Osteoblast (primary cell): ENCODE results near the gene SLC5A5. TPM values are rescaled to one million over a fixed set of nuclear protein-coding genes. Genes with fewer than 3 reads are reported as not detected.
A peak's percentile ranks its signal among the peaks of the same experiment; 100 is the strongest.

Source experiments
- DNase-seq: peaks from one replicate; pipeline ENCODE4 v3.0.0; 2011; ENCODE audit warnings: low spot score, mixed read lengths; ENCODE audit not compliant: insufficient read length; ENCODE audit errors: missing footprints
- H2AFZ ChIP-seq: 2 replicates; pipeline ENCODE4 v1.6.0; 2011; ENCODE audit warnings: mild to moderate bottlenecking, low read length
- H3K27ac ChIP-seq: 2 replicates; pipeline ENCODE4 v1.5.1; 2011; ENCODE audit warnings: mild to moderate bottlenecking, low read depth, low read length, moderate library complexity
- H3K27me3 ChIP-seq: 2 replicates; pipeline ENCODE4 v1.6.0; 2012; ENCODE audit warnings: mild to moderate bottlenecking, control low read depth, inconsistent platforms, low read length, moderate library complexity; ENCODE audit not compliant: insufficient read depth
- H3K36me3 ChIP-seq: 2 replicates; pipeline ENCODE4 v1.5.1; 2011; ENCODE audit warnings: mild to moderate bottlenecking, low read length, control low read depth, moderate library complexity; ENCODE audit not compliant: insufficient read depth
- H3K4me1 ChIP-seq: 2 replicates; pipeline ENCODE4 v1.5.1; 2011; ENCODE audit warnings: mild to moderate bottlenecking, low read length, control low read depth, moderate library complexity; ENCODE audit not compliant: insufficient read depth
- H3K4me2 ChIP-seq: 2 replicates; pipeline ENCODE4 v1.6.0; 2011; ENCODE audit warnings: mild to moderate bottlenecking, low read length; ENCODE audit not compliant: insufficient read depth
- H3K4me3 ChIP-seq: fragments of 200-600 bp; sonication (generic); 3 replicates; pipeline ENCODE4 v1.5.1; 2012; ENCODE audit warnings: mild to moderate bottlenecking, low read length, inconsistent platforms; ENCODE audit not compliant: insufficient read depth
- H3K79me2 ChIP-seq: 2 replicates; pipeline ENCODE4 v1.6.0; 2012; ENCODE audit warnings: mild to moderate bottlenecking, low read length, control low read depth, inconsistent platforms; ENCODE audit not compliant: insufficient read depth
- H3K9me3 ChIP-seq: 2 replicates; pipeline ENCODE4 v1.5.1; 2011; ENCODE audit warnings: low read depth, low read length, control low read depth
- H4K20me1 ChIP-seq: 2 replicates; pipeline ENCODE4 v1.6.0; 2012; ENCODE audit warnings: mild to moderate bottlenecking, low read length, control low read depth; ENCODE audit not compliant: insufficient read depth
- CTCF ChIP-seq: IDR thresholded peaks from 2 replicates; pipeline ENCODE4 v1.5.1; 2011; ENCODE audit warnings: mild to moderate bottlenecking, low read depth, low read length, moderate library complexity; ENCODE audit errors: extremely low read depth
- total RNA-seq: library from RNA; depleted of rRNA; stranded (reverse); fragments of >200 nt; gene quantifications from 2 replicates; pipeline ENCODE4 v1.2.3, GENCODE V29; 2012

The SLC5A5 gene
- total RNA-seq, 1 donor, result under 0.01 TPM

GRCh38 chr19:17861542-17862402 is 10.0 kb upstream of the SLC5A5 start:
- H2AFZ ChIP-seq, result no peak overlapping the region
- peaks cover 16% of the 10 kb centered on the region for H3K4me1 ChIP-seq
- H3K27ac ChIP-seq, result peak overlapping the region; percentile 19
- TF ChIP-seq CTCF, result no peak
- peaks cover 36% of the 10 kb centered on the region for H3K36me3 ChIP-seq
- H3K79me2 ChIP-seq, result peaks cover 34% of the 10 kb centered on the region
- DNase-seq, result peak; percentile 52
- H3K4me3 ChIP-seq, result peak overlapping the region; percentile 100
- no peaks in the 10 kb centered on the region for H3K9me3 ChIP-seq
- no peaks in the 10 kb centered on the region for H3K27me3 ChIP-seq
- H4K20me1 ChIP-seq, result peaks cover 49% of the 10 kb centered on the region
- peak overlapping the region; percentile 87 for H3K4me2 ChIP-seq

GRCh38 chr19:17862711-17863519 is 8.8 kb upstream of the SLC5A5 start:
- H3K4me3 ChIP-seq, result no peak overlapping the region
- H3K27me3 ChIP-seq, result peaks cover 3% of the 10 kb centered on the region
- H3K4me2 ChIP-seq, result no peak overlapping the region
- no peaks in the 10 kb centered on the region for H3K9me3 ChIP-seq
- peaks cover 16% of the 10 kb centered on the region for H3K4me1 ChIP-seq
- no peak for TF ChIP-seq CTCF
- peaks cover 36% of the 10 kb centered on the region for H3K36me3 ChIP-seq
- H2AFZ ChIP-seq, result no peak overlapping the region
- peak; percentile 47 for DNase-seq
- peaks cover 49% of the 10 kb centered on the region for H4K20me1 ChIP-seq
- peaks cover 34% of the 10 kb centered on the region for H3K79me2 ChIP-seq
- H3K27ac ChIP-seq, result no peak overlapping the region

GRCh38 chr19:17863520-17864182 is 8.1 kb upstream of the SLC5A5 start:
- no peak for TF ChIP-seq CTCF
- peak; percentile 72 for DNase-seq
- H3K79me2 ChIP-seq, result peaks cover 34% of the 10 kb centered on the region
- peaks cover 49% of the 10 kb centered on the region for H4K20me1 ChIP-seq
- H2AFZ ChIP-seq, result no peak overlapping the region
- H3K36me3 ChIP-seq, result peaks cover 36% of the 10 kb centered on the region
- no peak overlapping the region for H3K4me3 ChIP-seq
- no peak overlapping the region for H3K4me2 ChIP-seq
- H3K9me3 ChIP-seq, result no peaks in the 10 kb centered on the region
- H3K4me1 ChIP-seq, result peaks cover 16% of the 10 kb centered on the region
- no peak overlapping the region for H3K27ac ChIP-seq
- H3K27me3 ChIP-seq, result peaks cover 10% of the 10 kb centered on the region
